HepG2 (cell line): Measurements from ENCODE around the gene ZNF792. TPM values are rescaled to one million over a fixed set of nuclear protein-coding genes. Genes with fewer than 3 reads are reported as not detected.
A peak's percentile ranks its signal among the peaks of the same experiment; 100 is the strongest.

ENCODE experiments used
- AHR ChIP-seq: IDR thresholded peaks from 2 replicates; pipeline ENCODE4 v1.6.1; 2018; ENCODE audit warnings: missing genetic modification reagents, missing compliant biosample characterization
- ARID2 ChIP-seq: sonication (generic); formaldehyde crosslinking; IDR thresholded peaks from 2 replicates; pipeline ENCODE4 v1.8.1; 2022; ENCODE audit warnings: mild to moderate bottlenecking, missing genetic modification reagents, borderline replicate concordance
- BCLAF1 ChIP-seq: fragments of 450-650 bp; IDR thresholded peaks from 2 replicates; pipeline ENCODE4 v1.6.1; 2017; ENCODE audit warnings: mild to moderate bottlenecking
- ETS1 ChIP-seq: sonication (generic); formaldehyde crosslinking; IDR thresholded peaks from 2 replicates; pipeline ENCODE4 v1.4.0; 2020; ENCODE audit warnings: missing genetic modification reagents
- FOXC1 ChIP-seq: sonication (generic); formaldehyde crosslinking; IDR thresholded peaks from 2 replicates; pipeline ENCODE4 v1.8.0; 2022; ENCODE audit warnings: mild to moderate bottlenecking, missing genetic modification reagents, borderline replicate concordance
- FOXO1 ChIP-seq: sonication (generic); formaldehyde crosslinking; IDR thresholded peaks from 2 replicates; pipeline ENCODE4 v1.4.0; 2020; ENCODE audit warnings: missing genetic modification reagents
- FOXP1 ChIP-seq, 2 experiments: fragments of 450-650 bp in 1 of 2; IDR thresholded peaks; 2 replicates each; pipeline ENCODE4 v1.6.1; 2017 to 2018; ENCODE audit warnings: antibody characterized with exemption in 1 of 2
- NFYB ChIP-seq: sonication (generic); formaldehyde crosslinking; IDR thresholded peaks from 2 replicates; pipeline ENCODE4 v1.4.0; 2020; ENCODE audit warnings: missing genetic modification reagents
- PHF21A ChIP-seq: sonication (generic); formaldehyde crosslinking; IDR thresholded peaks from 2 replicates; pipeline ENCODE4 v1.5.0; 2020; ENCODE audit warnings: mild to moderate bottlenecking, missing genetic modification reagents
- PRPF4 ChIP-seq: fragments of 200-400 bp; formaldehyde crosslinking; IDR thresholded peaks from 2 replicates; pipeline ENCODE4 v1.6.1; 2016; ENCODE audit warnings: low read length, low read depth; ENCODE audit not compliant: poor library complexity, severe bottlenecking
- REST ChIP-seq, 2 experiments: IDR thresholded peaks; 2 replicates each; pipeline ENCODE4 v1.6.1; 2011 to 2012; ENCODE audit warnings: low read length in 2 of 2, borderline replicate concordance in 1 of 2, low read depth in 1 of 2, mild to moderate bottlenecking in 1 of 2, moderate library complexity in 1 of 2
- SP140L ChIP-seq: sonication (generic); formaldehyde crosslinking; IDR thresholded peaks from 2 replicates; pipeline ENCODE4 v1.4.0; 2020; ENCODE audit warnings: missing genetic modification reagents, borderline replicate concordance
- SP5 ChIP-seq: IDR thresholded peaks from 2 replicates; pipeline ENCODE4 v1.6.1; 2016; ENCODE audit warnings: low read depth, borderline replicate concordance
- SUZ12 ChIP-seq: fragments of 150-350 bp; IDR thresholded peaks from 2 replicates; pipeline ENCODE4 v1.6.1; 2014; ENCODE audit warnings: low read depth, low read length
- ZC3H4 ChIP-seq: sonication (generic); formaldehyde crosslinking; IDR thresholded peaks from 2 replicates; pipeline ENCODE4 v1.4.0; 2020; ENCODE audit warnings: missing genetic modification reagents, borderline replicate concordance
- ZMYM4 ChIP-seq: sonication (generic); formaldehyde crosslinking; IDR thresholded peaks from 2 replicates; pipeline ENCODE4 v1.8.1; 2023; ENCODE audit warnings: mild to moderate bottlenecking, missing genetic modification reagents
- ZNF136 ChIP-seq: sonication (generic); formaldehyde crosslinking; IDR thresholded peaks from 2 replicates; pipeline ENCODE4 v1.8.1; 2022; ENCODE audit warnings: low read depth, mild to moderate bottlenecking, moderate library complexity, missing genetic modification reagents
- ZNF143 ChIP-seq: sonication (generic); formaldehyde crosslinking; IDR thresholded peaks from 2 replicates; pipeline ENCODE4 v1.4.0; 2020; ENCODE audit warnings: missing genetic modification reagents
- ZNF724P ChIP-seq: sonication (generic); formaldehyde crosslinking; IDR thresholded peaks from 2 replicates; pipeline ENCODE4 v1.8.0; 2022; ENCODE audit warnings: missing genetic modification reagents, borderline replicate concordance
- ZNF749 ChIP-seq: sonication (generic); formaldehyde crosslinking; IDR thresholded peaks from 2 replicates; pipeline ENCODE4 v1.8.0; 2022; ENCODE audit warnings: mild to moderate bottlenecking, missing genetic modification reagents, moderate library complexity, borderline replicate concordance
- ZNF781 ChIP-seq: sonication (generic); formaldehyde crosslinking; IDR thresholded peaks from 2 replicates; pipeline ENCODE4 v1.5.1; 2020; ENCODE audit warnings: borderline replicate concordance, mild to moderate bottlenecking, missing genetic modification reagents; ENCODE audit errors: not compliant biosample characterization
- ZZZ3 ChIP-seq: sonication (generic); formaldehyde crosslinking; IDR thresholded peaks from 2 replicates; pipeline ENCODE4 v1.4.0; 2020; ENCODE audit warnings: missing genetic modification reagents, mild to moderate bottlenecking, borderline replicate concordance
- polyA plus RNA-seq, 8 experiments: library from polyadenylated mRNA; depleted of rRNA in 3 of 8; stranded (reverse) in 7 of 8; unstranded in 1 of 8; fragments of >200 nt; fragmentation: Illumina TruSeq in 4 of 8; extraction: Trizol in 4 of 8; gene quantifications; 2 replicates each; pipeline versions ENCODE4 v1.2.1 to v1.2.3, GENCODE V29; 2011 to 2016; ENCODE audit warnings: low read depth in 4 of 8, missing spikeins in 1 of 8, mixed read lengths in 1 of 8; ENCODE audit not compliant: insufficient read depth in 1 of 8
- total RNA-seq, 5 experiments: library from RNA; depleted of rRNA; stranded (reverse); fragments of >200 nt; fragmentation: Illumina TruSeq; extraction: Trizol; gene quantifications; 2 replicates each; pipeline ENCODE4 v1.2.3, GENCODE V29; 2016; ENCODE audit warnings: low read depth in 1 of 5

The ZNF792 gene
- total and polyA plus RNA-seq, 2 of the 13 experiments (the other 11 are each of a cell fraction or from before 2014, with no cell fraction given) = 5.5 to 11.5 TPM

GRCh38 chr19:34999498-35000337 is 35.7 kb upstream of the ZNF792 start, which contains the start of gene GRAMD1A (continued):
- TF ChIP-seq FOXP1 (IDR thresholded peaks at IDR 0.05) = no peak
- no peak for TF ChIP-seq FOXP1 (CRISPR knock-in tag; IDR thresholded peaks at IDR 0.05)
- 0 out of 2 replicates have a peak, but pooled peaks have one; percentile 25 for TF ChIP-seq AHR
- peak; percentile 56; the same call in 1 of the 2 replicates for TF ChIP-seq SP5 (CRISPR knock-in tag)
- no peak for TF ChIP-seq SP140L (CRISPR knock-in tag)
- 0 out of 2 replicates have a peak, but pooled peaks have one; percentile 27 for TF ChIP-seq ZNF724P
- TF ChIP-seq FOXO1 (CRISPR knock-in tag) = peak; percentile 27; the same call in 1 of the 2 replicates
- TF ChIP-seq ZNF781 = no peak
- TF ChIP-seq ZNF143 (CRISPR knock-in tag) = no peak
- no peak for TF ChIP-seq PHF21A
- TF ChIP-seq SUZ12 = no peak
- TF ChIP-seq BCLAF1 = no peak
- no peak for TF ChIP-seq ZNF136 (CRISPR knock-in tag)
- TF ChIP-seq ETS1 (CRISPR knock-in tag) = no peak
- no peak for TF ChIP-seq NFYB (CRISPR knock-in tag)
- TF ChIP-seq ZZZ3 (CRISPR knock-in tag) = 0 out of 2 replicates have a peak, but pooled peaks have one; percentile 22
- peak; percentile 76; the same call in 1 of the 2 replicates for TF ChIP-seq ZC3H4
- no peak for TF ChIP-seq ZNF749 (CRISPR knock-in tag)
- no peak for TF ChIP-seq FOXC1 (CRISPR knock-in tag)
- TF ChIP-seq REST (IDR thresholded peaks at IDR 0.05; ENCODE audit: borderline replicate concordance in 1 of 2, low read depth in 1 of 2, low read length in 2 of 2) = no peak
- 0 out of 2 replicates have a peak, but pooled peaks have one; percentile 11 for TF ChIP-seq ZMYM4 (CRISPR knock-in tag)
- no peak for TF ChIP-seq PRPF4
- 0 out of 2 replicates have a peak, but pooled peaks have one; percentile 34 for TF ChIP-seq ARID2 (CRISPR knock-in tag)
